Femur (tissue), 1 donor: Measurements from ENCODE around the gene EGFL7.
A peak's percentile ranks its signal among the peaks of the same experiment; 100 is the strongest.

Experiments used
- DNase-seq: peaks from one replicate; pipeline ENCODE4 v3.0.0-alpha.2; 2017

Gene EGFL7

GRCh38 chr9:136688274-136689107, 25.8 kb downstream of the EGFL7 start:
- no peak for DNase-seq

GRCh38 chr9:136689108-136689460, 26.4 kb downstream of the EGFL7 start:
- DNase-seq = no peak

GRCh38 chr9:136690104-136690805, 27.5 kb downstream of the EGFL7 start:
- no peak for DNase-seq

DNA sequence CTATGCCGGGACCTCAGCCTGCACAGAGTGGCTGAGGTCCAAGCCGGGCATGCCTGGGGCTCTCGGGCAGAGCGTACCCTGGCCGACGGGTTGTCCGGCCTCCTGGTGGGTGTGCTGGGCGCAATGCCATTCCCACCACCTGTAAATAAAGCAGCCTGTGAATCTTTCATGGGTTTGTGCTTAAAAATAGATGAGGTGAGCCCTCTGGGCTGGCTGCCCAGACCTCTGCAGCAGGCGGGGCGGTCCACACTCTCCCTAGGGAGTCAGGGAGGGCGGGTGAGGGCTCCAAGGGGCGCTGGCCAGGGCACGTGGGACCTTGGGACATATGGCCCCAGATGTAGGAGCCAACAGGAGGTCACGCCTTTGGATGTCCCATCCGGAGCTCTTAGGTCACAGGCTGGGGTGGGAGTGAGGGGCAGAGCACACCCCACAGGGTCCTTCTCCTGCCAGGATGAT, 28.1 kb downstream of the EGFL7 start:
- peak; percentile 73 for DNase-seq

- DNase-seq = no peak
These were observed 28.8 kb downstream of the EGFL7 start for GRCh38 chr9:136691316-136692184.

- peak; percentile 24 for DNase-seq
These were observed 29.7 kb downstream of the EGFL7 start for GRCh38 chr9:136692185-136693134.

- no peak for DNase-seq
These were observed 30.4 kb downstream of the EGFL7 start for GRCh38 chr9:136693135-136693489.

- DNase-seq = peak; percentile 16
These were observed 30.9 kb downstream of the EGFL7 start for GRCh38 chr9:136693490-136694162.

DNA sequence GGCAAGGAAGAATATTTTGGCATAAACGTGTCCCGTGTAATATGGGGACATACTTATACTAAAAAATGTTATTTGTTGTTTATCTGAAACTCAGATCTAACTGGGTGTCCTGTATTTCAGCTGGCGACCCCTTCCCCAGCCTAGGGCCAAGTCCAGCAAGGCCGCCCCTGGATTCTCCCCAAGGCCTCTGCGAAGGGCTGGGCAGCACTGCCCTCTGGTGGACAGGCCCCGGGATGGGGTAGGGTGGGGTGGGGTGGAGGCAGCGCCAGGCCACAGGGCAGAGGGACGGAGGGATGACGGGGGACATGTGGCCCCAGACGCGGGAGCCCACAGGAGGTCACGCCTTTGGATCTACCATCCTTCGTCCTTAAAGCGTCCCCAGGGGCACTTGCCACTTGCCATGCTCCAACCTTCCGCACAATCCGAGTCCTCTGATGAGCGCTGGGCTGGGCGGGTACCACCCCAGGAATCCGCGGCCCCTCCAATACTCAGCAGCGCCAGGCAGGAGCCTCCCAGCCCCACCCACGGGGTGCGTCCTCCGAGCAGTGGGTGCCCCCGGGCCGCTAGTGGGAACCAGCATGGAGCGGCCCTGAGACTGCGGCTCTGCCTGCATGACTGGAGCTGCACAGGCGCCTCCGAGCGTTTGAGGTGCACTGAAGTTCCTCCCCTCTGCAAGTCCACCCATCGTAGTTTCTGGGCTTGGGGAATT, 31.6 kb downstream of the EGFL7 start:
- DNase-seq = peak; percentile 47

- DNase-seq = no peak
These were observed 32.1 kb downstream of the EGFL7 start for GRCh38 chr9:136694872-136695247.

GRCh38 chr9:136695435-136695895, 32.7 kb downstream of the EGFL7 start:
- peak; percentile 25 for DNase-seq

GRCh38 chr9:136695955-136696354, 33.2 kb downstream of the EGFL7 start:
- peak; percentile 40 for DNase-seq

DNA sequence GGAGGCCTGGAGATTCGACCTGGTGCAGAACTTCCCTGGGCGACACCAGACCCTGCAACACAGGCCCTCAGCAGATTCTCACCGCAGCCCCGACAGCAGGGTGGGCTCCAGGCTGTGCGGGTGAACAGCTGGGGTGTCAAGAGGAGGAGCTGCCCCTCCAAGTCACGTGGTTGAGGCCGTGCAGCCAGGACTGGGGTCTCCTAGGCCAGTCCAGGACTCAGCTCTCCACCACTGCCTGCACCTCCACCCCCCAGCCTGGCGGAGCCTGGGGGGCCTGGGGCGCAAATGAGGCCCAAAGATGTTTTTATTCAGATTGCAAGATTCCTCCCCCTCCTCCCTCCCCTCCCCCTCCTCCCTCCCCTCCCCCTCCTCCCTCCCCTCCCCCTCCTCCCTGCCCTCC, 33.8 kb downstream of the EGFL7 start:
- peak; percentile 31 for DNase-seq

DNA sequence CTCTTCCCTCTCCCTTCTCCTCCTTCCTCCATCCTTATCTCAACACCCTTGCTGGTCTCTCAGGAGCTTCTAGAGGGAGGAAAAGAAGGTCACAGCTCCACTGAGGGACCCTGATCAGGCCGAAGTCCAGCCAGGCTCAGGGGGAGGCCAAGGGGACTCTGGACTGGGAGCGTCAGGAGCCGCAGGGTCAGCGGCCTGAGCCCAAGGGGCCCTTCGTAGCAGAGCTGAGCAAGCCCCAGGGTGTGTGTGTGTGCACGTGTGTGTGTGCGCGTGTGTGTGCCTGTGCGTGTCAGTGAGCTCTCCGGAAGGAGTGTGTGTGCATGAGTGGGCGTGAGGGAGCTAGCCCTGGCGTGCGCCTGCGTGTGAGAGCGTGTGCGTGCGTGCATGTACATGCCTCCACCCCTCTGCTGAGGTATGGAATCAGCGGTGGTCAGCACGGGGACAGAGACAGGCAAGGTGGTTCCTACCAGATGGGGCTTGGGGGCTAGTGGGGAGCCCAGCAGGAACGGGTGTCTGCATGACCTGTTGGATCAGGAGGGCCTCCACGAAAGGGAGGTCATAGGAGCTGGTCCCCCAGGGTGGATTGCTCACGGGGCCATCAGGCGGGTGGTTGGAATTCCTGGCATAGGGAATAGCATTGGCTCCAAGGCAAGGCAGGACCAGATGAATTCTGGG, 34.6 kb downstream of the EGFL7 start:
- peak; percentile 29 for DNase-seq

- peak; percentile 14 for DNase-seq
These were observed 35.3 kb downstream of the EGFL7 start for GRCh38 chr9:136697821-136698526.

DNA sequence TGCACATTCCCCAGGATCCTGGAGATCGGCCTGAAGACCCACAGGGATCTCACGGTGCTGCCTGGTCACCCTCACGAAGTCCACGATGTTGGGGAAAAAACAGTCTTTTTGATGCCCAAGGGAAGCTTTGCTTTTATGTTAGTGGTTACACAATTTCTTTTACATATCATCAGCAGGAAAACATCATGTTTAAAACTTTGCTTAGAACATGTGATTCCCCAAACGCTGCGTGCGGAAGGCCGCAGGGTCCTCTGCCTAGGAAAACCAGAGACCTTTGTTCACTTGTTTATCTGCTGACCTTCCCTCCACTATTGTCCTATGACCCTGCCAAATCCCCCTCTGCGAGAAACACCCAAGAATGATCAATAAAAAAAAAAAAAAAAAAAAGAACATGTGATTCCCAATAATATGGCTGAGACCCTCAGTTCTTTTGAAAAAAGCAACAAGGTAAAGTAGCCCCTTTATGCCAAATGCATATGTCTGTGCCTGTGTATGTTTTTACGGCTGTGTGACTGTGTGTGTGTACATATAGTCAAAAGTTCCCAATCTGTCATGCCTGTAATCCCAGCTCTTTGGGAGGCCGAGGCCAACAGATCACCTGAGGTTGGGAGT, 36.0 kb downstream of the EGFL7 start:
- no peak for DNase-seq

- no peak for DNase-seq
These were observed 37.6 kb downstream of the EGFL7 start for GRCh38 chr9:136700304-136700703.

DNA sequence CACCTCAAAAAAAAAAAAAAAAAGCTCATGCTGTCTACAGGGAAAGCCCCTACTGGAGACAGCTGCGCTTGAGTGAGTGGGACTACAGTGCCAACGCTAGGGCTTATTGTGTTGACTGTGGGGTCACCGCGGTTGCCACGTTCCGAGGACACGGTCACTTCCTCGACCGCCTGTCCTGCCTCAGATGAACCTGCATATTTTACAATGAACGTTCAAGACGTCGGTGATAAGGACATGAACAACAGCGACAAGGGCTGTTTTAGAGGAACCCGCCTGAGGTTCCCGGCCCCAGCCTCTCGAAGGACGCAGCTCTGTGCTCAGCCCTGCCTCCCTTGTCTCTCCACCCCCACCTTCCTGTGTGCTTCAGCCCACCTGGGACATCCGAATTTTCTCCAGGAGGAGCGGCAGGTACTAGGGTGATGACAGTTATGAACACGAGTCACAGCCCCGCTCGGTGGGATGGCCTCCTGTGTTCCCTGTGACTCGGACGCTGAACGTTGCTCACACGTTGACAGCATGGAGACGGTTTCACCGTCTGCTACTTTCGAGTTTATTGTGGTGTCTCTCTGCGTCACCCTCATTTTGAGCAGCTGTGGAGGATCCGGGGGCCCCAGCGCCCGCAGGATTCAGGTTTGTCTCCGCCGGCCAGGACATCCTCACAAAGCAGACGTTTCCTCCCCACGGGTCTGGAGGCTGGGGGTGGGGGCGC, 38.4 kb downstream of the EGFL7 start:
- DNase-seq = peak; percentile 44
